NCI-H2107 treated with DMSO at 0.1 percent for 48 hours (cell line): ENCODE data around the gene PLCXD3.
"Not testable (repeated sequence)": the region's sequence is repeated elsewhere in the genome, so short reads cannot be mapped to it uniquely, and the experiment has no call there.

Source experiments
- DNase-seq: peaks from one replicate; lab custom pipeline; 2025; ENCODE audit not compliant: unreplicated experiment; lab: John Stamatoyannopoulos, UW

Gene PLCXD3

DNA sequence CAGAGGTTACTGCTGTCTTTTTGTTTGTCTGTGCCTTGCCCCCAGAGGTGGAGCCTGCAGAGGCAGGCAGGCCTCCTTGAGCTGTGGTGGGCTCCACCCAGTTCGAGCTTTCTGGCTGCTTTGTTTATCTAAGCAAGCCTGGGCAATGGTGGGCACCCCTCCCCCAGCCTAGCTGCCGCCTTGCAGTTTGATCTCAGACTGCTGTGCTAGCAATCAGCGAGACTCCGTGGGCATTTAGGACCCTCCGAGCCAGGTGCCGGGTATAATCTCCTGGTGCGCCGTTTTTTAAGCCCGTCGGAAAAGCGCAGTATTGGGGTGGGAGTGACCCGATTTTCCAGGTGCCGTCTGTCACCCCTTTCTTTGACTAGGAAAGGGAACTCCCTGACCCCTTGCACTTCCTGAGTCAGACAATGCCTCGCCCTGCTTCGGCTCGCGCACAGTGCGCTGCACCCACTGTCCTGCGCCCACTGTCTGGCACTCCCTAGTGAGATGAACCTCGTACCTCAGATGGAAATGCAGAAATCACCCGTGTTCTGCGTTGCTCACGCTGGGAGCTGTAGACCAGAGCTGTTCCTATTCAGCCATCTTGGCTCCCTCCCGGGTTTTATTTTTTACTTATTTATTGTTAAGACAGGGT, 16.8 kb downstream of the PLCXD3 start:
- DNase-seq, result not testable (repeated sequence)

DNA sequence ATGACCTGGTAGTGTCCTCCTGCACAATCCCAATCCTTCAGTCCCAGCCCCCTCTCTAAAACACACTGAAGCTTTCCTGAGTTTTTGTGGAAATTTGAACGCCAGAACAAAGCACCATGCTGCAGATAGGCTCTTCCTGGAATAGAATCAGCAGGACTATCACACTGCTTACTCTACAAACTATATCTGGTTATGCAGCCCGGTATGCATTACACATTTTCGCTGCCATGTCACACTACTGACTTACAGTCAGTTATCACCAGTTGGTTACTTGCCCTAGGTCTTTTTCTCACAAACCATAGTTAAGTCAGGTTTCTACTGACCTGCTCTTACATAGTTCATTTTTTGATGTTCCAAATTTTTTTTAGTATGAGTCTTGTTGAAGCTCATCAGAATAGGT, 24.9 kb downstream of the PLCXD3 start:
- DNase-seq, result no peak

DNA sequence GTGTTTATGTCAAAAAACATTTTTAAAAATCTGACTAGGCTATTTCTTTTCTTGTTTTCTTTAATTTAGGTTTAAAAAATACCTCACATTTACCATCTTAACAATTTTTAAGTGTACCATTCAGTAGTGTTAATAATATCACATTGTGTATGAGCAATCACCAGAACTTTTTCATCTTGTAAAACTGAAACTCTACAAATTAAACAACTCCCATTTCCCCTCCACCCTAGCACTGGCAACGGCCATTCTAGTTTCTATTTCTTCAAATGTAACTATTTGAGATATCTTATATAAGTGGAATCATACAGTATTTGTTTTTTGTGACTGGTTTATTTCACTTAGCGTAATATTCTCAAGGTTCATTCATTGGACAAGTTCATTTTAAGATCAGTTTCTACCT, 27.7 kb downstream of the PLCXD3 start:
- no peak for DNase-seq

DNA sequence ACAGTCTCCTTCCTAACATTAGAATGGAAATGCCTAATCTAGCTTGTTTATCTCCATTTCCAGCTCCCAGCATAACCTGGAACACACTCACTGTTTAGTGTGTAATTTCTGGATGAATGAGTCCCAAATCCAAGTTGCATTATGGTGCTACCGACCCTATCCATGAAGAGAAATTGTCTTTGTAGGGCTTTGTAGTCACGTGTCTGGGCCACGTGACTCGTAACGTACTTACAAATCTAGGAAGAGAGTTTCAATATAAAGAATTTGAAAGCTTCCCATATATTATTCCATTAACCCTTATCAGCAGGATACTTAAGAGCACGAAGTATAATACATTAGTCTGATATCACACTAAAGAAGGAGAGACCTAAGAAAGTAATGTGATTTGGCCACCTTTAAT, 28.2 kb downstream of the PLCXD3 start:
- no peak for DNase-seq

DNA sequence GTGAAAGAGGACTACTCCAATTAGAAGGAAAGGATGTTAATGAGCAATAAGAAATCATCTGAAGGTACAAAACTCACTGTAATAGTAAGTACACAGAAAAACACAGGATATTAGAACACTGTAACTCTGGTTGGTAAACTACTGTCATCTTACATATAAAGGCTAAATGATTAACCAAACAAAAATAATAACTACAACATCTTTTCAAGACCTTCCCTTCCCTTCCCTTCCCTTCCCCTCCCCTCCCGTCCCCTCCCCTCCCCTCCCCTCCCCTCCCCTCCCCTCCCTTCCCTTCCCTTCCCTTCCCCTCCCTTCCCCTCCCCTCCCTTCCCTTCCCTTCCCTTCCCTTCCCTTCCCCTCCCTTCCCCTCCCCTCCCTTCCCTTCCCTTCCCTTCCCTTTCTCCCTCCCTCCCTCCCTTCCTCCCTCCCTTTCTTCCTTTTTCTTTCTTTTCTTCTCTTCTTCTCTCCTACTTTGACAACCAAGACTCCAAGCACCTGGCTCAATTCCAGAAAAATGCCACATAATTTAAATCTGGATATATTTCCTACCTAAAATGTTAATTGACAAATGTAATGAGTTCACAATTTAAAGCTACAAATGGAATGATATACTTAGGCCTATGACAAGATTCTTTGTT, 38.7 kb downstream of the PLCXD3 start:
- DNase-seq, result not testable (repeated sequence)

DNA sequence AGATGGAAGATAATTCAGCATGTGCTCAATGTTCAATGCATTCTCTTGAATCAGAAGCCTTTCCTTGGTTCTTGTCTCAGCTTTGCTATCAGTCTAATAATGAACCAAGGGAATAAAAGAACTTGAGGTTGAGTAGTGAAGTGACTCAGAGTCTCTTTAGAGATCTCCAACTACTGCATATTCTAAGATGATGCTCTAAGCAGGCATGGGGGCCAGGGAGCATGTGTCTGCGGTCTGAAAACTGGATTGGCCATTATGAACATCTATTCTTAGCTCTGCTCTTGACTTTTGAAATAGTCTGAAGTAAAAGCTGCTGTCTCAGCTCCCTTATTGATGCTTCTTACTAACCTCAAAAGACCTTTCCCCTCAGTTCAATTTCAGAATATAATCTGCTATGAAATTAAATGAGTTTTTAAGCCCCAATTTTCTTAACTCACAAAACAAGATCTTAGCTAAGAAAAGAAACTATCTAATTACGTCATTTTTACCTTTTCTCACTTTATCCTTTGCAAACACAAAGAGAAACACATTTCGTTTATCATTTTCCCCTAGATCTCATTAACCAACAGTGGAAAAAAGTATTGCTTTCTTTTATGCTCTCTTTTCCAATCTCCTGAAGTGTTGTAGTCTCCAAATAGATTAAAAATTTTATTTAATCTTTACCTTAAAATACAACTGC, 44.8 kb downstream of the PLCXD3 start:
- DNase-seq, result no peak

DNA sequence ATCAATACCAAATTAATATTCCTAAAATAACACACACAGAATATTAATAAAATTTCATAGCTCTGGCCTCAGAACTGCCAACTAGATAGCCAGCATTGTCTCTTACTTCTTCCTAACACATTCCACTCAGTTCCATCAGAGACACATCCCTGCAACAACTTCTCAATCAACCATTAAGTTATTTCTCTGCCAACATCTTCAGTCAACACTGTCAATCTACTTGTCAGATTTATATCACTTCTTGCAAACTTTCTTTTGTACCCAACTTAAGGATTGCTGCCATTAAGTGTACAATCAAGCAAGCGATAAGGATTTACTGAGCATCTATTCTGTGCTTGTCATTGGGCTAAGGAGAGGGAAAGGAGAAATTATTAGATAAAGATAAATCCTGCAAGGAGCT, 50.8 kb downstream of the PLCXD3 start:
- DNase-seq, result no peak

DNA sequence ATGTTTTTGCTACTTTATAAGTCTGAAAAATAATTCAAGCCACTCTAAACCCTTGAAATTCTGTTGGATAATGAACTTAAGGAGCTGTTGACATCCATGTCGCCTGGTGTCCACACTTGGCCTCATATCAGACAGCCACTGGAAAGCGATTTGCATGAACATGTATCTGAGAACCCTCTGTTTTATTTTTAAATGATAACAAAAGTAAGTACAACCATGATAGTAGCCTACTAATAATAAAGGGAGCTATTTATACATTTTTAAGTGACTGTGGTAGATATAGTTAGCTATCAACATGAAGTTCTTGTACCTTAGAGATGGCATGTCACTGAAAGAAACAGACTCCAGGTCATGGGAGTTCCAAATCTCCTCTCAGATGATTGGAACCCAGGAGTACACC, 53.3 kb downstream of the PLCXD3 start:
- no peak for DNase-seq

DNA sequence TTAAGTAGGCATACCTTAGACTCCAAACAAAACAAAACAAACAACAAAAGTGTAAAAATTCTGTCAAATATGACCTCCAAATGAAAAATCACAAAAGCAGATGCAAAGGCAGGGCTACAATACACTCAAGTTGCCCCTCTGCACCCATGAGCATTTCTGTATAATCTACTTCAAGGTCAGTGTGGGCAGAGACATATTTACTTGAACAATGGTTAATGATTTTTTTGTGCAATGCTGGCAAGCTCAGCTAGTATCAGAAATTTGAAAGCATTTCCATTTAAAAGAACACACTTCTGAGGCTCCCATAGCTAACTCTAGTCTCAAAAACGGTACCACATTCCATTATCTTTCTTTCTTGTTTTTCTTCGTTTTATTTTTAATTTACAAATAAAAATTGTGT, 57.9 kb downstream of the PLCXD3 start:
- no peak for DNase-seq

DNA sequence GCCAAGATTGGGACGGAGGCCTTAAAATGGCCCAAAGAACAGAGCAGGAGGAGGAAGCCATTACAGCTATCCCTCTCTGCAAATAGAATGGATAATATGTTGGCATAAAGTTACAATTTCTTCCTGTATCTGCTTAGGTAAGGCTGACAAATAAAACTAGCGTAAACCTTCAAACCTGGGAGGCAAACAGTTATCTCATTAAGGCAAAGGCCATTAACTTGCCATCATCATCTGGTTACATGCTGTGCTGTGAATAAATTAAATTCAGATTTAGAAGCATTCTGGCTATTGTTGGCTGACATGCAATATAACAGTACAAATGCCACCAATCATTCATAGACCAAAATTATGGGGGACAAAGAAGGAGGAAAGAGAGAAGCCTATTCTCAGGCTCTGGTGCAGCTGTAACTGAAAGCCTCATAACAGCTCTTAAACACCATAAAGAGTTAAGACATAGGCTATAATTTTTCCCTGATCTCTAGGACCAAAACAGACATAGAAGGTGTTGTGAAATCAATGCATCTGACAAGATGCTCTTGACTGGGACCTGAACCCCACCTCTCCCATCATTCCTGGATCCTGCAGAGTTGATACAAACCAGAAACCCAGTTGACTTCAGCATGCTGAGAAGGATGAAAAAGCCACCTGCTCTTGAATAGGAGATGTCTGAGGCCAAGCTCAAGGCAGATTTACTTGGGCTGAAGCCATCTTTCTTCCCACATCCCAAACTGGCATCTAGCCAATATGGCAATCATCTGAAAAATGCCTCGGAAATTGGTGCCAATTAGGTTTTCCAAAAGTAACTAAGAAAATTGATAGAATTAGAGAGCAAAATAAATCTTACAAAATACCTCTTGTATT, 62.5 kb downstream of the PLCXD3 start:
- DNase-seq, result no peak

DNA sequence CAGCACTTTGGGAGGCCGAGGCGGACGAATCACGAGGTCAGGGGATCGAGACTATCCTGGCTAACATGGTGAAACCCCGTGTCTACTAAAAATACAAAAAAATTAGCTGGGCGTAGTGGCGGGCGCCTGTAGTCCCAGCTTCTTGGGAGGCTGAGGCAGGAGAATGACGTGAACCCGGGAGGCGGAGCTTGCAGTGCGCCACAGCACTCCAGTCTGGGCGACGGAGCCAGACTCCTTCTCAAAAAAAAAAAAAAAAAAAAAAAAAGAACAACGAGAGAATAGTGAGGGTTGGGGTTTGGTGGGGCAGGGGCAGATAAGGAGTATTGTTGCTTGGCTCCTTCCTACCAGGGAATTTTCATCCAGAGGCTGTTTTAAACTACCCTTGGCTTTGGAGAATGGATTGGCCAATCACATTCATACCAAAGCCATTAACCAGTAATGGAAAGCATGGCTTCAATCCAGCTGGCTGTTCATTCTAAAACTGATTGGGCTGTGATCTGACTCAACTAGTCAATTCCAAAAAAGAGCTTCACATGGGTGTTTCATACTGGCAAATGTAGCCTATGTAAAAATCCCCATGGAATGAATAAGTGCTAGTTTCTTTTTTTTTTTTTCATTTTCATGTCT, 64.4 kb downstream of the PLCXD3 start:
- DNase-seq, result no peak

DNA sequence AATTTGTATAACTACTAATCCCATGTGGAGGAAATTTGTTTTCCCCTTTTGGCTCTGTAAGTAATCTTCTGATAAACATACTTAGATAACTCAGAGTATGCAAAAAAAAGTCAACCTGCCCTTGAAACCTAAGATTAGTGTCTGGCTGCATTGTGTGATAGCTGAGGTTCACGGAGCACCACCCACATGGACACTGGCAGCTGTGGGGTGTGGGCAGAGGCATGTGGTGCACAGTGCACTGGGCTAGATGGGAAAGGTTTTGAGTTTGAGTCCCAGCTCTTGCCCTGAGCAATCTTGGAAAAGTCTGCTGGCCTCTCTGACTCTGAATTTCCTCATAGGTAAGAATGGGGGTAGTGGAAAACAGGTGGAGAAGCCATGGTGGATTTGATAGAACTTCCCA, 75.1 kb downstream of the PLCXD3 start:
- no peak for DNase-seq

DNA sequence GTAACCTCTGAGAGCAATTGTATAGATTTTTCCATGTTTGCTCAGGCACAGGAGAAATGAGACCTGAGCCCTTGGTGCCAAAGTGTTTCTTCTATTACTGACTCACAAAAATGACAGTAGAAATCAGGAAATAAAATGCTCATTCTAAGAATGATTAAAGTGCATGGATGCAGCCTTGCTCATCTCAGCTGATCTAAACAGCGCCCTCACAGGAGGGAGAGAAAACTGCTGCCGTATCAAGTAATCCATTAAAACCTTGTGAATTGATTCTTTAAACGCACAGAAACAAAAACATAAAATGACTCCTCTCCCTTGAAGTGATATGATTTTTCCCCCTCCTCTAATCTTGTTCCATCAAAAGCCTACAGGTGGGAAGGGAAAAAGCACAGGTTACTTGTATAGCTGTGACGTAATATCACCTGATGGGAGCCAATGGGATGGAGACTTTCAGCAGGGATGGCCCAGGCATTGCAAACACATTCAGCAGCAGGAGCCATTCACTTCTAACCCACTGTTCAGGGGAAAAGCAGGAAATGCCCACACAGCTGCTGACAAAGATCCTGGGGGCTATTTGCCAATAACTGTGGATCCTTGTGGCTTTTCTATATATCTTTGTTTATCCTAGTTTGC, 76.7 kb downstream of the PLCXD3 start:
- no peak for DNase-seq

DNA sequence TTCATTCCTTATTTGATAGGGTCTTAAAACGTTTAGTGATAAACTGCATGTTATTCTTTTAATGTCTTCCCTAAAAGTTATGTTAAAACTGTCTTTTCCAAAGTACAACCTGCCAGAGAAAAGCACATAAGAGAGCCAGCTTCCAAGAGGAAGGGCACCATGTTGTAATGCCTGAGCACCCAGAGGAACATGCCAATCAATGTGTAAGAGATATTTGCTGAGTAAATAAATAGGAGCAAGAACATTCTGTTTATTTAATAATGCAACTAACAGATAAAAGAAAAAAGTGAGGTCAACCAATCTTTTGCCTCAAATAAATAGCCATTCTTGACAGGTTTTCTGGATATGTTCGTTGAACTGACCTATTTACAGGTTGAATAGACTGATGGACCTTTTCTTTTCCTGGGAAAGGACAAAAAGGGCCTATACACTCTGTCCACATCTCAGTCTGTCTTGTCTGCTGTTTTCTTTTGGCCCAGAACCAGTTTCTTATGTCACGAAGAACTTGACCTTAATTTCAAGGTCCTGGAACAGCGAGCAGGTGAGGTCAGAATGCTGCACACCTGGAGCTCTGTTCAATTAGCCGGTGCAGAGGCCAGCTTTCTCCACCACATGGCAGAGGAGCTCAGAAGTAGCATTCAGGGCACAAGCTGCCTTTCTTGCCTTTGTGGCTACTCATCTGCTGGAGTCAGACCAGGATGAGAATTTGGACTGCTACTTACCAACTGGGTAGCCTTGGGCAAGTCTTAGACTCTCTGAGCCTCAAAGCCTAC, 77.7 kb downstream of the PLCXD3 start:
- no peak for DNase-seq

DNA sequence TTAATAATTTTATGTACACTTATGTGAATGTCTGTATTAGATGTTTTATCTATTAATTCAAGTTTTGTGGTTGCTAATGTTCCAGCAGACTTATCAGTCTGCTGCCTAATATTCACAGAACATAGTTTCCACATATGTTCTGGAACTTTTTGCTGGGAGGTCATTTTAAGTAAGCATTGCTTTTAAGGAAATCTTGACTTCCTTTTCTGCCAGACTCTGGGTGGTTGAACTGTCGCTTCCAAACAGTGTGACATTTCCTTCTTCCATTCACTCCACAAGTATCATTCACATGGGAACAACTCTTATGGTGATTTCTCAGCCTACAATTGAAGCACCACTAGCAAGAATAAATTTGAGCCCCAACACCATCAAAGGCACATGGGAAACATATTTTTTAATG, 82.9 kb downstream of the PLCXD3 start:
- no peak for DNase-seq

DNA sequence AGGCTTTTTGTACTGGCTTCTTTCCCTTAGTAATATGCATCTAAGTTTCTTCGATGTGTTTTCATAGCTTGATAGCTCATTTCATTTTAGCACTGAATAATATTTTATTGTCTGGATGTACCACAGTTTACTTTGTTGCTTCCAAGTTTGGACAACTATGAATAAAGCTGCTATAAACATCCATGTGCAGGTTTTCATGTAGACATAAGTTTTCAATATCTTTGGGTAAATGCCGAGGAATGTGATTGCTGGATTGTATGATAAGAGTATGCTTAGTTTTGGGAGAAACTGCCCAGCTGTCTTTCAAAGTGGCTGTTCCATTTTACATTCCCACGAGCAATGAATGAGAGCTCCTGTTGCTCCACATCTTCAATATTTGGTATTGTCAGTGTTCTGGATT, 84.7 kb downstream of the PLCXD3 start:
- DNase-seq, result no peak

DNA sequence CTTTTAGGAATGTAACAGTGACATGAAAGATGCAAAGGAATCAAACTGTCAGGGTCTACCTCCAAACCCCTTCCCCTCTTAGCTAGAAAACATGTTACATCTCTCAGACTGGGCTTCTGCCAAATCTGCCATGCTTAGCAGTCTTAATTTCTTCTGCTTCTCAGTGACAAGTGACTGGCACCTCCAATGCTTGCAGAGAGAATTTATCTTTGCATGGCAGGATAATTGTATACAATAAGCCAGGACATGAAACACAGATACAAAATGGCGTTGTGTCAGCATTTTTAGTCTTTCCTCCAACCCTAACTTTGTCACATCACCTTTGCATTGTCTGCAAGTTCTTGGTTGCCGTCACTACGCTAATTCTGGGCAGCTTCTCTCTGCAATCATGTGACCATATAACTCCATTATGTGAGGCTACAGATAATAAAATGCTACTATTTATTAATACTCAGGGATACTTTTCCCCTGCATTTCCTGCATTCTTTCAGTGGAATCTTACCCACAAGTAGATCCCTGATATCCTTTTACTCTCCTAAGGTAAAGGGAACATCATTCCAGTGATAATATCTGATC, 89.8 kb downstream of the PLCXD3 start:
- no peak for DNase-seq

DNA sequence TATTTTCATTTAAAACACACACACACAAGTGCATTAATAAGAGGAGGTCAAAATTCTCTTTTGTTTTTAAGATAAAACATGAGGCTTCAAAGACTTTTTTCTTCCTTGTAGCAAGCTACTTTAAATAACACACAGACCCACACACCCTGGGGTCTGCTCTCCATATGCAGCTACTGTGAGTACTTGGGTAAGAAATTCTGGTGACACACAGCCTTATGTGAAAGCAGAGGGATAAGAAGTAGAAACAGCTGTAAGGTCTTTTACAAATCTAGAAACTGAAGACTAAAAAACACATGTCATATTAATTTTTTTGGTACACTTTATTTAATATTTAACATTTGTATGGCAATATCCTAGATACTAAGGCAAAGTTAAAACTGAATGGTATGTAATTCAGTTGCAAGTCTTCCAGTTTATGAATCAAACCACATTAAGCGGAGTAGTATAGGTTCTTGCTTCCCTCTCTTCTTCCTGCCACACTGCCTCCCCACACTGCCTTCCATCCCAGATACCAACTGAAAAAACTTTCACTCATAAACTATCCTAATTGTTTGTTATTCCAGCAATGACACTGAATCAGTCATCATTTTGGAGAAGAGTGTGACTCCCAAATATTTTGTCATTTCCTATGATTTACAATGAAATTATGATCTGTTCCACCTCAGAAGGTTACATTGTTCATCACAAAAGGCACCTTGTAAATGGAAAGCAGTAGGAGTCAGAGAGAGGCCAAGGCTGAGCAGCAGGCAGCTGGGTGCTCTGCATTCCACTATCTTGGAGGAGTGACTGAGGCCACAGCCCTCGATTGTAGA, 92.0 kb downstream of the PLCXD3 start:
- DNase-seq, result no peak

DNA sequence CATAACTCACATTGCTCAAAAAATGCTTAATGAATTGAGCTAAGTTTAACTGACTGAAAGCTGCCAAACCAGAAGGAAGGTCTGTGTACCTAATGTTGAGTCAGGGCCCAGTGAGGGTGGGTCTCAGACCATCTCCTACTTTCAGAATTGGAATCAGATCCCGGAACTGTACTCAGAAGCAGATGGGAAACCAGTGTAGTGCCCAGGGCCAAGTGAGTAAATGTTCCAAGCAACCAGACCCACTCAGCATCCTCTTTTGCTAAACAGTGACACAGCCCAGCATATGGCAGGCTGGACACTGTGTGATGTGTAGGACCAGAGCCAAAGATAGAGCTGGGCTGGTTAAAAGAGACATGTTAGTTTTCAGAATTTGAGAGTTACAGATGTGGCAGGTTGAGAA, 94.1 kb downstream of the PLCXD3 start:
- no peak for DNase-seq
